HCT116 (cell line): ENCODE measurements around the gene NEUROD2.

Experiments
- CBX3 ChIP-seq: IDR thresholded peaks from 2 replicates; pipeline ENCODE4 v1.6.1; 2012; ENCODE audit warnings: low read depth
- CEBPB ChIP-seq: IDR thresholded peaks from 2 replicates; pipeline ENCODE4 v1.6.1; 2012; ENCODE audit warnings: low read depth
- JUND ChIP-seq: IDR thresholded peaks from 2 replicates; pipeline ENCODE4 v1.6.1; 2012
- POLR2A ChIP-seq: IDR thresholded peaks from 2 replicates; pipeline ENCODE4 v1.7.0; 2011; ENCODE audit warnings: borderline replicate concordance; ENCODE audit not compliant: insufficient read depth, insufficient read length; ENCODE audit errors: extremely low read depth
- POLR2AphosphoS5 ChIP-seq: IDR thresholded peaks from 2 replicates; pipeline ENCODE4 v1.6.1; 2011; ENCODE audit warnings: mild to moderate bottlenecking, low read depth, low read length, moderate library complexity
- SP1 ChIP-seq: IDR thresholded peaks from 2 replicates; pipeline ENCODE4 v1.6.1; 2012; ENCODE audit warnings: low read depth
- ZFX ChIP-seq: fragments of 450-650 bp; IDR thresholded peaks from 2 replicates; pipeline ENCODE4 v1.6.1; 2017
- ZNF274 ChIP-seq: fragments of 200-500 bp; sonication (Bioruptor generic); IDR thresholded peaks from 2 replicates; pipeline ENCODE4 v1.6.1; 2014; ENCODE audit warnings: mild to moderate bottlenecking, low read depth, low read length, inconsistent platforms
- TF ChIP-seq, protein P1 (sequence below), 3 experiments: fragments of 200-600 bp in 1 of 3; sonication (generic) in 1 of 3; IDR thresholded peaks in 2 of 3; conservative IDR thresholded peaks in 1 of 3; 2 replicates each; pipeline ENCODE4 v1.5.1; 2012 to 2017; ENCODE audit warnings: low read depth in 2 of 3, low read length in 2 of 3, antibody characterized with exemption in 1 of 3, borderline replicate concordance in 1 of 3, control low read depth in 1 of 3, mild to moderate bottlenecking in 1 of 3, mixed read lengths in 1 of 3, mixed run types in 1 of 3, moderate library complexity in 1 of 3; ENCODE audit not compliant: insufficient read depth in 1 of 3
- TF ChIP-seq, protein P2 (sequence below): IDR thresholded peaks from 2 replicates; pipeline ENCODE4 v1.6.1; 2012; ENCODE audit warnings: low read depth
- TF ChIP-seq, protein P3 (sequence below): IDR thresholded peaks from 2 replicates; pipeline ENCODE4 v1.6.1; 2012

DNA sequence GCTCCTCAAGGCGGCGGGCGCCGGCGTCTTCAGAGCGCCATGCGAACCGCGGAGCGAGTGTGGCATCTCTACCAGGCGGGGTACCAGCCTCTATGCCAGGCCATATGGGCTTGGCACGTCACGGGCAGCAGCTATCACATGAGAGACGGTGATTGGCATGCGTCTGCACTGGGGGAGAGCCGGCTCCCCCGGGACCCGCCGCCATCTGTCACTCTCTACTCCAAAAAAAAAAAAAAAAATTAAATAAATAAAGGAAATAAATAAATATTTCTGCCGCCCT, at the start of gene NEUROD2:
- TF ChIP-seq POLR2AphosphoS5 (no peak), ZNF274 (no peak), POLR2A (no peak), CEBPB (no peak), ZFX (no peak), SP1 (no peak), JUND (no peak), CBX3 (no peak)
- TF ChIP-seq, protein P1, sequence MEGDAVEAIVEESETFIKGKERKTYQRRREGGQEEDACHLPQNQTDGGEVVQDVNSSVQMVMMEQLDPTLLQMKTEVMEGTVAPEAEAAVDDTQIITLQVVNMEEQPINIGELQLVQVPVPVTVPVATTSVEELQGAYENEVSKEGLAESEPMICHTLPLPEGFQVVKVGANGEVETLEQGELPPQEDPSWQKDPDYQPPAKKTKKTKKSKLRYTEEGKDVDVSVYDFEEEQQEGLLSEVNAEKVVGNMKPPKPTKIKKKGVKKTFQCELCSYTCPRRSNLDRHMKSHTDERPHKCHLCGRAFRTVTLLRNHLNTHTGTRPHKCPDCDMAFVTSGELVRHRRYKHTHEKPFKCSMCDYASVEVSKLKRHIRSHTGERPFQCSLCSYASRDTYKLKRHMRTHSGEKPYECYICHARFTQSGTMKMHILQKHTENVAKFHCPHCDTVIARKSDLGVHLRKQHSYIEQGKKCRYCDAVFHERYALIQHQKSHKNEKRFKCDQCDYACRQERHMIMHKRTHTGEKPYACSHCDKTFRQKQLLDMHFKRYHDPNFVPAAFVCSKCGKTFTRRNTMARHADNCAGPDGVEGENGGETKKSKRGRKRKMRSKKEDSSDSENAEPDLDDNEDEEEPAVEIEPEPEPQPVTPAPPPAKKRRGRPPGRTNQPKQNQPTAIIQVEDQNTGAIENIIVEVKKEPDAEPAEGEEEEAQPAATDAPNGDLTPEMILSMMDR (IDR thresholded peaks at IDR 0.05 in 2 of 3, conservative IDR thresholded peaks at IDR 0.05 in 1 of 3; ENCODE audit: borderline replicate concordance in 1 of 3, insufficient read depth in 1 of 3, low read depth in 2 of 3, low read length in 2 of 3): no peak
- TF ChIP-seq, protein P2, sequence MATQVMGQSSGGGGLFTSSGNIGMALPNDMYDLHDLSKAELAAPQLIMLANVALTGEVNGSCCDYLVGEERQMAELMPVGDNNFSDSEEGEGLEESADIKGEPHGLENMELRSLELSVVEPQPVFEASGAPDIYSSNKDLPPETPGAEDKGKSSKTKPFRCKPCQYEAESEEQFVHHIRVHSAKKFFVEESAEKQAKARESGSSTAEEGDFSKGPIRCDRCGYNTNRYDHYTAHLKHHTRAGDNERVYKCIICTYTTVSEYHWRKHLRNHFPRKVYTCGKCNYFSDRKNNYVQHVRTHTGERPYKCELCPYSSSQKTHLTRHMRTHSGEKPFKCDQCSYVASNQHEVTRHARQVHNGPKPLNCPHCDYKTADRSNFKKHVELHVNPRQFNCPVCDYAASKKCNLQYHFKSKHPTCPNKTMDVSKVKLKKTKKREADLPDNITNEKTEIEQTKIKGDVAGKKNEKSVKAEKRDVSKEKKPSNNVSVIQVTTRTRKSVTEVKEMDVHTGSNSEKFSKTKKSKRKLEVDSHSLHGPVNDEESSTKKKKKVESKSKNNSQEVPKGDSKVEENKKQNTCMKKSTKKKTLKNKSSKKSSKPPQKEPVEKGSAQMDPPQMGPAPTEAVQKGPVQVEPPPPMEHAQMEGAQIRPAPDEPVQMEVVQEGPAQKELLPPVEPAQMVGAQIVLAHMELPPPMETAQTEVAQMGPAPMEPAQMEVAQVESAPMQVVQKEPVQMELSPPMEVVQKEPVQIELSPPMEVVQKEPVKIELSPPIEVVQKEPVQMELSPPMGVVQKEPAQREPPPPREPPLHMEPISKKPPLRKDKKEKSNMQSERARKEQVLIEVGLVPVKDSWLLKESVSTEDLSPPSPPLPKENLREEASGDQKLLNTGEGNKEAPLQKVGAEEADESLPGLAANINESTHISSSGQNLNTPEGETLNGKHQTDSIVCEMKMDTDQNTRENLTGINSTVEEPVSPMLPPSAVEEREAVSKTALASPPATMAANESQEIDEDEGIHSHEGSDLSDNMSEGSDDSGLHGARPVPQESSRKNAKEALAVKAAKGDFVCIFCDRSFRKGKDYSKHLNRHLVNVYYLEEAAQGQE: no peak
- TF ChIP-seq, protein P3, sequence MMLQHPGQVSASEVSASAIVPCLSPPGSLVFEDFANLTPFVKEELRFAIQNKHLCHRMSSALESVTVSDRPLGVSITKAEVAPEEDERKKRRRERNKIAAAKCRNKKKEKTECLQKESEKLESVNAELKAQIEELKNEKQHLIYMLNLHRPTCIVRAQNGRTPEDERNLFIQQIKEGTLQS: no peak
